ENCODE results near the gene IPPK.

The IPPK gene

GRCh38 chr9:92641092-92641809 is 28.7 kb downstream of the IPPK start:
- Histone ChIP-seq H3F3A (ENCODE audit: control insufficient read depth, insufficient read depth) (no peaks in the 10 kb centered on the region), H4K20me1 (ENCODE audit: control insufficient read depth, insufficient read depth, low read depth, low read length) (no peaks in the 10 kb centered on the region), H3K9me3 (ENCODE audit: control insufficient read depth, insufficient read depth, low read length) (no peaks in the 10 kb centered on the region), H3K4me2 (ENCODE audit: low read length) (no peak overlapping the region), H3K79me2 (ENCODE audit: control insufficient read depth, low read length) (no peaks in the 10 kb centered on the region), H3K27me3 (ENCODE audit: control insufficient read depth, low read length) (no peaks in the 10 kb centered on the region), H3K36me3 (ENCODE audit: control insufficient read depth, low read length) (peaks cover 65% of the 10 kb centered on the region), H3K4me1 (ENCODE audit: control insufficient read depth, low read length) (no peaks in the 10 kb centered on the region), H3K9me2 (replicated peaks; ENCODE audit: control insufficient read depth, low read length) (no peaks in the 10 kb centered on the region), H3K27ac (ENCODE audit: low read depth, low read length) (no peak overlapping the region), H3K4me3 (ENCODE audit: low read length) (no peak overlapping the region)
- TF ChIP-seq EZH2phosphoT487 (IDR thresholded peaks at IDR 0.05; ENCODE audit: borderline replicate concordance, low read length) (no peak), CTCF (IDR thresholded peaks at IDR 0.05; ENCODE audit: low read depth, low read length, poor library complexity, severe bottlenecking) (no peak)

GRCh38 chr9:92640398-92641091 is 29.4 kb downstream of the IPPK start:
- no peak overlapping the region for H3K4me2 ChIP-seq (ENCODE audit: low read length)
- no peaks in the 10 kb centered on the region for H3K4me1 ChIP-seq (ENCODE audit: control insufficient read depth, low read length)
- H3K4me3 ChIP-seq (ENCODE audit: low read length), result no peak overlapping the region
- no peaks in the 10 kb centered on the region for H3K79me2 ChIP-seq (ENCODE audit: control insufficient read depth, low read length)
- H3K9me3 ChIP-seq (ENCODE audit: control insufficient read depth, insufficient read depth, low read length), result no peaks in the 10 kb centered on the region
- H4K20me1 ChIP-seq (ENCODE audit: control insufficient read depth, insufficient read depth, low read depth, low read length), result no peaks in the 10 kb centered on the region
- no peaks in the 10 kb centered on the region for H3K27me3 ChIP-seq (ENCODE audit: control insufficient read depth, low read length)
- H3K9me2 ChIP-seq (replicated peaks; ENCODE audit: control insufficient read depth, low read length), result no peaks in the 10 kb centered on the region
- TF ChIP-seq CTCF (IDR thresholded peaks at IDR 0.05; ENCODE audit: low read depth, low read length, poor library complexity, severe bottlenecking) (no peak), EZH2phosphoT487 (IDR thresholded peaks at IDR 0.05; ENCODE audit: borderline replicate concordance, low read length) (no peak)
- H3K27ac ChIP-seq (ENCODE audit: low read depth, low read length), result no peak overlapping the region
- H3F3A ChIP-seq (ENCODE audit: control insufficient read depth, insufficient read depth), result no peaks in the 10 kb centered on the region
- H3K36me3 ChIP-seq (ENCODE audit: control insufficient read depth, low read length), result peaks cover 64% of the 10 kb centered on the region

GRCh38 chr9:92639791-92640271 is 30.1 kb downstream of the IPPK start:
- no peak overlapping the region for H3K4me2 ChIP-seq (ENCODE audit: low read length)
- no peaks in the 10 kb centered on the region for H3K4me1 ChIP-seq (ENCODE audit: control insufficient read depth, low read length)
- no peaks in the 10 kb centered on the region for H3F3A ChIP-seq (ENCODE audit: control insufficient read depth, insufficient read depth)
- H4K20me1 ChIP-seq (ENCODE audit: control insufficient read depth, insufficient read depth, low read depth, low read length), result no peaks in the 10 kb centered on the region
- H3K9me3 ChIP-seq (ENCODE audit: control insufficient read depth, insufficient read depth, low read length), result no peaks in the 10 kb centered on the region
- no peak overlapping the region for H3K4me3 ChIP-seq (ENCODE audit: low read length)
- no peaks in the 10 kb centered on the region for H3K79me2 ChIP-seq (ENCODE audit: control insufficient read depth, low read length)
- no peak overlapping the region for H3K27ac ChIP-seq (ENCODE audit: low read depth, low read length)
- H3K36me3 ChIP-seq (ENCODE audit: control insufficient read depth, low read length), result peaks cover 62% of the 10 kb centered on the region
- TF ChIP-seq CTCF (IDR thresholded peaks at IDR 0.05; ENCODE audit: low read depth, low read length, poor library complexity, severe bottlenecking), result no peak
- no peak for TF ChIP-seq EZH2phosphoT487 (IDR thresholded peaks at IDR 0.05; ENCODE audit: borderline replicate concordance, low read length)
- H3K9me2 ChIP-seq (replicated peaks; ENCODE audit: control insufficient read depth, low read length), result no peaks in the 10 kb centered on the region
- H3K27me3 ChIP-seq (ENCODE audit: control insufficient read depth, low read length), result no peaks in the 10 kb centered on the region

All from DOHH2 (cell line).